K562 (cell line): ENCODE results near the gene ARHGEF40. TPM values are rescaled to one million over a fixed set of nuclear protein-coding genes. Genes with fewer than 3 reads are reported as not detected.

ENCODE experiments used
- ATAC-seq: fragments of 200-7000 bp; cut with Tn5 transposase; 3 replicates; pipeline ENCODE4 v1.9.1; 2020; ENCODE audit warnings: moderate library complexity
- BruUV-seq: library from RNA; stranded (reverse); fragments of 400-500 nt; replicated peaks from 2 replicates; lab custom pipeline; 2021; lab: Mats Ljungman, UMichigan
- CTCF ChIA-PET: fragments of 300-600 bp; formaldehyde crosslinking; extraction: SDS; loops from one replicate; lab custom pipeline; 2021; ENCODE audit warnings: low intra/inter-chr PET ratio; lab: Yijun Ruan, JAX
- POLR2A ChIA-PET: fragments of 300-600, 350-650 bp; sonication (Branson Sonifier 250); formaldehyde crosslinking; extraction: SDS; loops from one replicate; lab custom pipeline; 2021; ENCODE audit warnings: antibody characterized with exemption, inconsistent platforms; lab: Yijun Ruan, JAX
- DNase-seq, 4 experiments: peaks; one replicate each; pipeline versions ENCODE4 v3.0.0 to v3.0.0-alpha.2; 2011 to 2018; ENCODE audit warnings: low spot score in 3 of 4, mixed read lengths in 3 of 4; ENCODE audit errors: extremely low read depth in 1 of 4
- FAIRE-seq: peaks from 2 replicates; lab custom pipeline; 2011; peaks lifted over from hg19 to GRCh38; lab: Jason Lieb, UNC
- H2AFZ ChIP-seq: 2 replicates; pipeline ENCODE4 v1.6.0; 2011; ENCODE audit warnings: low read depth, low read length, control low read depth, inconsistent platforms
- H3K27ac ChIP-seq: fragments of 200-600 bp; 3 replicates; pipeline ENCODE4 v1.8.0; 2011; ENCODE audit warnings: low read depth, mild to moderate bottlenecking, control low read depth, inconsistent platforms, low read length, moderate library complexity, mixed read lengths; ENCODE audit errors: extremely low read depth
- H3K27me3 ChIP-seq, 2 experiments: fragments of 300-600 bp in 1 of 2; 2 replicates in 1 of 2; 3 replicates in 1 of 2; pipeline versions ENCODE4 v1.6.0 to v1.8.0; 2011; ENCODE audit warnings: inconsistent platforms in 2 of 2, low read length in 2 of 2, mild to moderate bottlenecking in 1 of 2, mixed read lengths in 1 of 2, moderate library complexity in 1 of 2; ENCODE audit not compliant: control insufficient read depth in 2 of 2, insufficient read depth in 2 of 2
- H3K36me3 ChIP-seq: fragments of 300-600 bp; 3 replicates; pipeline ENCODE4 v1.8.0; 2011; ENCODE audit warnings: mild to moderate bottlenecking, low read length, inconsistent platforms; ENCODE audit not compliant: control insufficient read depth, insufficient read depth
- H3K4me1 ChIP-seq, 2 experiments: fragments of 200-600 bp in 1 of 2; replicated peaks in 1 of 2; 2 replicates in 1 of 2; 3 replicates in 1 of 2; pipeline versions ENCODE4 v1.5.1 to v1.8.0; 2011; ENCODE audit warnings: inconsistent platforms in 2 of 2, low read length in 2 of 2, mild to moderate bottlenecking in 1 of 2, mixed read lengths in 1 of 2, moderate library complexity in 1 of 2; ENCODE audit not compliant: control insufficient read depth in 2 of 2, insufficient read depth in 2 of 2
- H3K4me2 ChIP-seq: 2 replicates; pipeline ENCODE4 v1.6.1; 2011; ENCODE audit warnings: low read length, control low read depth, inconsistent platforms, mixed read lengths; ENCODE audit not compliant: insufficient read depth
- H3K4me3 ChIP-seq: fragments of 200-600 bp; sonication (generic), shearing (Covaris generic); 2 replicates; pipeline ENCODE4 v1.5.1; 2016; ENCODE audit warnings: control low read depth, inconsistent platforms
- H3K79me2 ChIP-seq: fragments of 200-600 bp; 3 replicates; pipeline ENCODE4 v1.8.0; 2011; ENCODE audit warnings: low read length, inconsistent platforms; ENCODE audit not compliant: control insufficient read depth, insufficient read depth
- H3K9ac ChIP-seq, 2 experiments: 2 replicates each; pipeline versions ENCODE4 v1.6.0 to v1.6.1; 2011; ENCODE audit warnings: low read depth in 2 of 2, low read length in 2 of 2, control low read depth in 1 of 2, inconsistent platforms in 1 of 2, mild to moderate bottlenecking in 1 of 2, mixed read lengths in 1 of 2; ENCODE audit not compliant: insufficient read depth in 1 of 2
- H3K9me1 ChIP-seq: one replicate; pipeline ENCODE4 v1.6.0; 2011; ENCODE audit warnings: inconsistent platforms, mild to moderate bottlenecking, low read length, moderate library complexity; ENCODE audit not compliant: control insufficient read depth, insufficient read depth
- H3K9me3 ChIP-seq: replicated peaks from 2 replicates; pipeline ENCODE4 v1.5.1; 2011; ENCODE audit warnings: low read depth, low read length, inconsistent platforms; ENCODE audit not compliant: control insufficient read depth, insufficient read depth
- H4K20me1 ChIP-seq: replicated peaks from 2 replicates; pipeline ENCODE4 v1.6.1; 2011; ENCODE audit warnings: low read length, inconsistent platforms, mixed read lengths; ENCODE audit not compliant: control insufficient read depth, insufficient read depth
- ARID3B ChIP-seq: fragments of 250-450 bp; sonication (Bioruptor Pico); IDR thresholded peaks from 2 replicates; pipeline ENCODE4 v1.4.0; 2020; ENCODE audit warnings: borderline replicate concordance
- CCAR2 ChIP-seq: fragments of 200-400 bp; formaldehyde crosslinking; IDR thresholded peaks from 2 replicates; pipeline ENCODE4 v1.6.1; 2017; ENCODE audit warnings: mild to moderate bottlenecking, low read depth, low read length
- HMG20B ChIP-seq: fragments of 250-450 bp; sonication (Bioruptor Pico); IDR thresholded peaks from 2 replicates; pipeline ENCODE4 v1.5.0; 2021; ENCODE audit warnings: mild to moderate bottlenecking
- L3MBTL2 ChIP-seq: fragments of 450-650 bp; IDR thresholded peaks from 2 replicates; pipeline ENCODE4 v1.6.1; 2016; ENCODE audit warnings: mild to moderate bottlenecking, moderate library complexity
- MAFG ChIP-seq: fragments of 450-650 bp; conservative IDR thresholded peaks from 2 replicates; pipeline ENCODE4 v1.6.1; 2016; ENCODE audit warnings: missing genetic modification characterization, missing compliant biosample characterization
- MAX ChIP-seq: sonication (generic); formaldehyde crosslinking; IDR thresholded peaks from 2 replicates; pipeline ENCODE4 v1.9.0; 2022; ENCODE audit warnings: mild to moderate bottlenecking, missing genetic modification reagents
- MTA3 ChIP-seq: fragments of 450-650 bp; formaldehyde crosslinking; IDR thresholded peaks from 2 replicates; pipeline ENCODE4 v1.6.1; 2017; ENCODE audit warnings: mild to moderate bottlenecking, borderline replicate concordance
- PML ChIP-seq: IDR thresholded peaks from 2 replicates; pipeline ENCODE4 v1.6.1; 2012; ENCODE audit warnings: low read length, inconsistent platforms
- POLR3A ChIP-seq: IDR thresholded peaks from 2 replicates; pipeline ENCODE4 v1.6.1; 2011; ENCODE audit warnings: borderline replicate concordance, mild to moderate bottlenecking, moderate library complexity; ENCODE audit not compliant: insufficient read length, insufficient read depth; ENCODE audit errors: extremely low read depth
- ZBTB34 ChIP-seq: fragments of 250-450 bp; sonication (Bioruptor Pico); IDR thresholded peaks from 2 replicates; pipeline ENCODE4 v1.8.0; 2021; ENCODE audit warnings: mild to moderate bottlenecking, moderate library complexity
- ZBTB43 ChIP-seq: sonication (generic); formaldehyde crosslinking; IDR thresholded peaks from 2 replicates; pipeline ENCODE4 v1.8.0; 2023; ENCODE audit warnings: mild to moderate bottlenecking, missing genetic modification reagents
- ZNF143 ChIP-seq: sonication (generic); formaldehyde crosslinking; IDR thresholded peaks from 2 replicates; pipeline ENCODE4 v1.9.0; 2022; ENCODE audit warnings: mild to moderate bottlenecking, missing genetic modification reagents
- WGBS: fragments of 100-300 bp; shearing (Covaris generic); methylation state at CpG from one replicate; pipeline ENCODE4 v1.1.6; 2016; ENCODE audit warnings: low coverage, mixed read lengths; ENCODE audit not compliant: insufficient coverage; ENCODE audit errors: missing lambda C conversion rate; 5-methylcytosine and 5-hydroxymethylcytosine counted together
- in situ Hi-C: fragments of 300-500 bp; cut with MboI; formaldehyde crosslinking; loops from 4 replicates; pipeline ENCODE4 v1.15.0; 2018; ENCODE audit warnings: inconsistent platforms, mixed read lengths
- intact Hi-C: fragments of 100-400 bp; cut with micrococcal nuclease; formaldehyde crosslinking; loops from 2 replicates; pipeline ENCODE4 v1.14.2; 2022
- polyA plus RNA-seq, 8 experiments: library from polyadenylated mRNA; depleted of rRNA in 4 of 8; stranded (reverse) in 5 of 8; unstranded in 3 of 8; fragments of >200 nt; fragmentation: Nextera tagmentation in 2 of 8; fragmentation: Illumina TruSeq in 1 of 8; extraction: Ambion mirVana in 2 of 8; extraction: Trizol in 1 of 8; gene quantifications; 2 replicates each; pipeline versions ENCODE4 v1.2.1 to v1.2.3, GENCODE V29; 2011 to 2014; ENCODE audit warnings: inconsistent platforms in 1 of 8, missing spikeins in 1 of 8
- total RNA-seq, 7 experiments: library from RNA; depleted of rRNA in 6 of 7; stranded (reverse); fragments of >200 nt in 6 of 7; fragmentation: Illumina TruSeq in 2 of 7; extraction: Trizol in 2 of 7; gene quantifications; 2 replicates each; pipeline versions ENCODE4 v1.2.1 to v1.2.3, GENCODE V29; 2011 to 2021; ENCODE audit warnings: low replicate concordance in 1 of 7

Gene ARHGEF40
- total and polyA plus RNA-seq, 9 of the 15 experiments (the other 6 are each of a cell fraction or from before 2014, with no cell fraction given) = 0.42 to 6.3 (median 3.8) TPM

GRCh38 chr14:21096438-21096837 is 26.3 kb downstream of the ARHGEF40 start (continued):
- TF ChIP-seq MTA3 (no peak), ZBTB43 (CRISPR knock-in tag) (no peak), HMG20B (CRISPR knock-in tag) (no peak), MAFG (tag) (no peak), CCAR2 (no peak), POLR3A (no peak), PML (no peak)
- TF ChIP-seq, all 486 proteins: peak for 0

GRCh38 chr14:21096978-21097635 is 27.0 kb downstream of the ARHGEF40 start:
- H3K79me2 ChIP-seq = no peaks in the 10 kb centered on the region
- FAIRE-seq = peak; percentile 63
- no peak for DNase-seq
- POLR2A ChIA-PET = interaction anchor here (0.5 kb wide), 1 partner anchor 634 kb away, joined by 4 read pairs; no protein-coding TSS in a partner anchor
- no peak overlapping the region for H3K27ac ChIP-seq
- no peak for TF ChIP-seq ZNF143
- TF ChIP-seq ARID3B = no peak
- no peak for TF ChIP-seq ZBTB34
- no peak for TF ChIP-seq MAX (CRISPR knock-in tag)
- TF ChIP-seq L3MBTL2 = no peak
- TF ChIP-seq, all 486 proteins: peak for 0
- no peaks in the 10 kb centered on the region for H3K9me3 ChIP-seq
- no peak overlapping the region for H3K4me3 ChIP-seq
- peaks cover 22% of the 10 kb centered on the region in 2 experiments; a peak in 4 of 5 replicates for H3K4me1 ChIP-seq
- in situ Hi-C loops = no loop called here
- intact Hi-C loops = no loop called here
- CTCF ChIA-PET = interaction anchor here (0.5 kb wide), 2 partner anchors 10 to 11 kb away, joined by 3 read pairs; no protein-coding TSS in a partner anchor
- H3K9me1 ChIP-seq = no peaks in the 10 kb centered on the region
- no TSS peak for BruUV-seq
- ATAC-seq = no peak
- no peaks in the 10 kb centered on the region for H4K20me1 ChIP-seq
- H3K4me2 ChIP-seq = no peak overlapping the region
- 65% methylated on average over 10 of the region's 10 CpGs for WGBS
- peak overlapping the region in 1 of 2 experiments; percentile 31; a peak in 1 of 4 replicates for H3K9ac ChIP-seq
- H3K36me3 ChIP-seq = peaks cover 2% of the 10 kb centered on the region; the same call in 1 of the 3 replicates
- H3K27me3 ChIP-seq = no peaks in the 10 kb centered on the region
- H2AFZ ChIP-seq = no peak overlapping the region
